NCI-H187 (cell line): ENCODE data around the gene RGS9.
"Not testable (repeated sequence)": the region's sequence is repeated elsewhere in the genome, so short reads cannot be mapped to it uniquely, and the experiment has no call there.

Source experiments
- DNase-seq, 2 experiments: peaks; one replicate each; lab custom pipeline; 2025; lab: John Stamatoyannopoulos, UW

RGS9 gene

GRCh38 chr17:65156835-65157565 lies 19.8 kb downstream of the RGS9 start:
- no peak for DNase-seq

- DNase-seq, result no peak
Observed at GRCh38 chr17:65158041-65158440, 20.9 kb downstream of the RGS9 start.

GRCh38 chr17:65158622-65159021 lies 21.5 kb downstream of the RGS9 start:
- no peak for DNase-seq

- no peak for DNase-seq
Observed at GRCh38 chr17:65160516-65160915, 23.3 kb downstream of the RGS9 start.

- no peak for DNase-seq
Observed at GRCh38 chr17:65163990-65164495, 26.9 kb downstream of the RGS9 start.

GRCh38 chr17:65166787-65167186 lies 29.6 kb downstream of the RGS9 start:
- DNase-seq, result no peak

GRCh38 chr17:65167566-65167965 lies 30.4 kb downstream of the RGS9 start:
- DNase-seq, result no peak

GRCh38 chr17:65169691-65170090 lies 32.5 kb downstream of the RGS9 start:
- DNase-seq, result no peak

GRCh38 chr17:65170839-65171238 lies 33.7 kb downstream of the RGS9 start:
- DNase-seq, result peak in 1 of 2 experiments; percentile 21

- no peak for DNase-seq
Observed at GRCh38 chr17:65171752-65172151, 34.6 kb downstream of the RGS9 start.

- no peak for DNase-seq
Observed at GRCh38 chr17:65172496-65173136, 35.4 kb downstream of the RGS9 start.

- DNase-seq, result no peak
Observed at GRCh38 chr17:65173284-65173793, 36.2 kb downstream of the RGS9 start.

- no peak for DNase-seq
Observed at GRCh38 chr17:65173976-65174683, 37.0 kb downstream of the RGS9 start.

- no peak for DNase-seq
Observed at GRCh38 chr17:65174974-65175373, 37.8 kb downstream of the RGS9 start.

GRCh38 chr17:65175952-65176351 lies 38.8 kb downstream of the RGS9 start:
- no peak for DNase-seq

GRCh38 chr17:65176646-65177409 lies 39.7 kb downstream of the RGS9 start:
- no peak for DNase-seq

GRCh38 chr17:65177901-65178300 lies 40.7 kb downstream of the RGS9 start:
- no peak for DNase-seq

GRCh38 chr17:65180276-65180675 lies 43.1 kb downstream of the RGS9 start:
- DNase-seq, result not testable (repeated sequence)

- not testable (repeated sequence) for DNase-seq
Observed at GRCh38 chr17:65180752-65181236, 43.6 kb downstream of the RGS9 start.

- no peak for DNase-seq
Observed at GRCh38 chr17:65181237-65182061, 44.3 kb downstream of the RGS9 start.

- no peak for DNase-seq
Observed at GRCh38 chr17:65182233-65182632, 45.1 kb downstream of the RGS9 start.
